ENCODE results near the gene ZFYVE26. TPM values are rescaled to one million over a fixed set of nuclear protein-coding genes. Genes with fewer than 3 reads are reported as not detected.

ZFYVE26 gene
- total RNA-seq, 1 experiment from 2014 or later, result 19.9 TPM

- H4K8ac ChIP-seq (replicated peaks; ENCODE audit: insufficient read length, low read depth, low read length), result no peak overlapping the region
- H2AFZ ChIP-seq (ENCODE audit: low read length), result no peak overlapping the region
- H3K23ac ChIP-seq (ENCODE audit: insufficient read length, low read depth, low read length), result no peak overlapping the region
- no peak overlapping the region for H2BK120ac ChIP-seq (ENCODE audit: low read depth, low read length, poor library complexity, severe bottlenecking)
- H3K27ac ChIP-seq (ENCODE audit: insufficient read length, low read depth, low read length), result no peak overlapping the region
- H3K27ac Mint-ChIP-seq, result 0 out of 7 replicates have a peak overlapping the region, but pooled peaks of 1 of the 3 experiments have one; percentile 61
- H3K9ac ChIP-seq (ENCODE audit: extremely low read depth, insufficient read length, low read length), result no peak overlapping the region
- H2AK5ac ChIP-seq (ENCODE audit: insufficient read length, low read length), result no peak overlapping the region
- H4K20me1 ChIP-seq (ENCODE audit: control insufficient read depth, insufficient read depth, insufficient read length), result no peaks in the 10 kb centered on the region
- peaks cover 0 to 12% (median 4%) of the 10 kb centered on the region in 3 experiments; a peak in 4 of 7 replicates for H3K36me3 Mint-ChIP-seq (ENCODE audit: insufficient read depth in 1 of 3, low read depth in 3 of 3)
- no peaks in the 10 kb centered on the region for H3K9me3 ChIP-seq (ENCODE audit: control insufficient read depth, low read depth, low read length)
- no peak overlapping the region for H2BK5ac ChIP-seq (ENCODE audit: insufficient read length, low read length)
- H3K79me1 ChIP-seq (ENCODE audit: insufficient read depth, low read depth, low read length, poor library complexity, severe bottlenecking), result no peaks in the 10 kb centered on the region
- H3K4ac ChIP-seq (ENCODE audit: low read depth, low read length), result no peak overlapping the region
- H3T11ph ChIP-seq (ENCODE audit: low read length), result no peak overlapping the region
- no peak for DNase-seq
- no peaks in the 10 kb centered on the region; a peak in 1 of 4 replicates for H3K4me1 Mint-ChIP-seq
- H2BK15ac ChIP-seq (ENCODE audit: low read depth, low read length), result no peak overlapping the region
- no peak overlapping the region for H3K4me3 Mint-ChIP-seq
- H4K5ac ChIP-seq (ENCODE audit: insufficient read length, low read depth, low read length), result no peak overlapping the region
- no peaks in the 10 kb centered on the region for H3K27me3 Mint-ChIP-seq (ENCODE audit: low read depth)
- no peaks in the 10 kb centered on the region for H3K79me2 ChIP-seq (ENCODE audit: insufficient read depth, low read length)
- H3K27me3 ChIP-seq (ENCODE audit: insufficient read depth, low read length), result no peaks in the 10 kb centered on the region
- H3K9me3 Mint-ChIP-seq, result peaks cover 6 to 10% of the 10 kb centered on the region in 2 experiments; a peak in 4 of 5 replicates
- no peak overlapping the region for H3K4me2 ChIP-seq (ENCODE audit: insufficient read depth, insufficient read length, low read length)
- no peaks in the 10 kb centered on the region for H3K4me1 ChIP-seq (ENCODE audit: insufficient read depth, low read length)
- no peaks in the 10 kb centered on the region for H3K23me2 ChIP-seq (ENCODE audit: insufficient read length, low read depth, low read length, poor library complexity, severe bottlenecking)
- no peak overlapping the region for H3K18ac ChIP-seq (ENCODE audit: insufficient read length, low read depth, low read length)
- WGBS (ENCODE audit: extremely low coverage, insufficient read length, low lambda C conversion rate), result no CpG with 5 or more reads among the region's 9 CpGs
- no peak overlapping the region for H2BK12ac ChIP-seq (ENCODE audit: insufficient read length, low read depth, low read length)
- H4K91ac ChIP-seq (ENCODE audit: insufficient read length, low read depth, low read length), result no peak overlapping the region
- no peak overlapping the region for H2BK20ac ChIP-seq (ENCODE audit: low read depth, low read length, poor library complexity, severe bottlenecking)
- H3K14ac ChIP-seq (ENCODE audit: insufficient read depth, low read length), result no peak overlapping the region; the same call in 1 of the 2 replicates
- TF ChIP-seq, protein P1, sequence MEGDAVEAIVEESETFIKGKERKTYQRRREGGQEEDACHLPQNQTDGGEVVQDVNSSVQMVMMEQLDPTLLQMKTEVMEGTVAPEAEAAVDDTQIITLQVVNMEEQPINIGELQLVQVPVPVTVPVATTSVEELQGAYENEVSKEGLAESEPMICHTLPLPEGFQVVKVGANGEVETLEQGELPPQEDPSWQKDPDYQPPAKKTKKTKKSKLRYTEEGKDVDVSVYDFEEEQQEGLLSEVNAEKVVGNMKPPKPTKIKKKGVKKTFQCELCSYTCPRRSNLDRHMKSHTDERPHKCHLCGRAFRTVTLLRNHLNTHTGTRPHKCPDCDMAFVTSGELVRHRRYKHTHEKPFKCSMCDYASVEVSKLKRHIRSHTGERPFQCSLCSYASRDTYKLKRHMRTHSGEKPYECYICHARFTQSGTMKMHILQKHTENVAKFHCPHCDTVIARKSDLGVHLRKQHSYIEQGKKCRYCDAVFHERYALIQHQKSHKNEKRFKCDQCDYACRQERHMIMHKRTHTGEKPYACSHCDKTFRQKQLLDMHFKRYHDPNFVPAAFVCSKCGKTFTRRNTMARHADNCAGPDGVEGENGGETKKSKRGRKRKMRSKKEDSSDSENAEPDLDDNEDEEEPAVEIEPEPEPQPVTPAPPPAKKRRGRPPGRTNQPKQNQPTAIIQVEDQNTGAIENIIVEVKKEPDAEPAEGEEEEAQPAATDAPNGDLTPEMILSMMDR (conservative IDR thresholded peaks at IDR 0.05), result no peak
- no peak overlapping the region for H3K56ac ChIP-seq (ENCODE audit: insufficient read length, low read depth, low read length)
Observed at GRCh38 chr14:67851785-67852410, 35.5 kb upstream of the ZFYVE26 start.

Measured in H9 (cell line).